GF-D8 (cell line): ENCODE data around the gene PLAAT5.

Experiments
- DNase-seq: peaks from one replicate; lab custom pipeline; 2025; lab: John Stamatoyannopoulos, UW

The PLAAT5 gene

GRCh38 chr11:63512816-63513215, 21.8 kb upstream of the PLAAT5 start:
- no peak for DNase-seq

GRCh38 chr11:63511048-63511748, 20.2 kb upstream of the PLAAT5 start:
- no peak for DNase-seq

GRCh38 chr11:63510360-63511047, 19.5 kb upstream of the PLAAT5 start:
- DNase-seq: no peak

- no peak for DNase-seq
Measured at GRCh38 chr11:63508745-63509144, 17.8 kb upstream of the PLAAT5 start.

- peak; percentile 37 for DNase-seq
Measured at GRCh38 chr11:63508009-63508408, 17.0 kb upstream of the PLAAT5 start.

- DNase-seq: peak; percentile 39
Measured at GRCh38 chr11:63507511-63507910, 16.5 kb upstream of the PLAAT5 start.

GRCh38 chr11:63506876-63507275, 15.9 kb upstream of the PLAAT5 start:
- no peak for DNase-seq

- DNase-seq: peak; percentile 98
Measured at GRCh38 chr11:63505857-63506528, 15.0 kb upstream of the PLAAT5 start, which contains the start of gene LGALS12. Gene LGALS12, plus strand, starts transcription at chr11:63506084. Its CDS starts 375 bp downstream, at chr11:63506459.

GRCh38 chr11:63504933-63505586, 14.1 kb upstream of the PLAAT5 start:
- peak; percentile 44 for DNase-seq

- DNase-seq: no peak
Measured at GRCh38 chr11:63504054-63504453, 13.1 kb upstream of the PLAAT5 start.

- peak; percentile 85 for DNase-seq
Measured at GRCh38 chr11:63503492-63503891, 12.5 kb upstream of the PLAAT5 start.

GRCh38 chr11:63502252-63502820, 11.4 kb upstream of the PLAAT5 start:
- peak; percentile 88 for DNase-seq

GRCh38 chr11:63501236-63501635, 10.3 kb upstream of the PLAAT5 start:
- no peak for DNase-seq

GRCh38 chr11:63499874-63500273, 8.9 kb upstream of the PLAAT5 start:
- no peak for DNase-seq

- no peak for DNase-seq
Measured at GRCh38 chr11:63494975-63495374, 4.0 kb upstream of the PLAAT5 start.

GRCh38 chr11:63493127-63493526, 2.2 kb upstream of the PLAAT5 start:
- no peak for DNase-seq

- no peak for DNase-seq
Measured at GRCh38 chr11:63492441-63492840, 1.5 kb upstream of the PLAAT5 start.

- peak; percentile 98 for DNase-seq
Measured at GRCh38 chr11:63491636-63492372, 837 bp upstream of the PLAAT5 start.

- DNase-seq: no peak
Measured at GRCh38 chr11:63491240-63491587, 247 bp upstream of the PLAAT5 start.

- peak; percentile 63 for DNase-seq
Measured at GRCh38 chr11:63489879-63490278, 1.1 kb downstream of the PLAAT5 start.

GRCh38 chr11:63488789-63489188, 2.2 kb downstream of the PLAAT5 start:
- DNase-seq: no peak
